NOMO-1 treated with DMSO at 0.1 percent for 48 hours (cell line): Measurements from ENCODE around the gene TXNDC11.

Source experiments
- DNase-seq: peaks from one replicate; lab custom pipeline; 2025; ENCODE audit not compliant: unreplicated experiment; lab: John Stamatoyannopoulos, UW

The TXNDC11 gene

DNA sequence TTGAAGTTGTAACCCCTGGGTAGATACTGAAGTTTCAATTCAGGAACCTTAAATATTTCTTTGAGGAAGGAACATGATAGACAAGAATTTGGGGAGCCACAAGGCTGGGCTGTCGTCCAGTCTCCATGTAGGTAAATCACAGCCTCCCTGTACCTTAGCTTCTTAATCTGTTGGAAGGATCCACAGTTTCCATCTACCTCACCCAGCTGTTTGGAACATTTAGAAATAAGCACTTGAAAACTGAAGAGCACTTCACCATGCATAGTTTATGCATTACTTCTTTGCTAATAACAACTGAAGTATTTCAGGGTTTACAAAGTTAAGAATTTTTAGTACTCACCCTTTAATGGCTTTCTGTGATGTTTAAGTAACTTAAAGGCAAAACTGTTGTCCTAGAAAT, 17.2 kb downstream of the TXNDC11 start:
- DNase-seq = no peak

DNA sequence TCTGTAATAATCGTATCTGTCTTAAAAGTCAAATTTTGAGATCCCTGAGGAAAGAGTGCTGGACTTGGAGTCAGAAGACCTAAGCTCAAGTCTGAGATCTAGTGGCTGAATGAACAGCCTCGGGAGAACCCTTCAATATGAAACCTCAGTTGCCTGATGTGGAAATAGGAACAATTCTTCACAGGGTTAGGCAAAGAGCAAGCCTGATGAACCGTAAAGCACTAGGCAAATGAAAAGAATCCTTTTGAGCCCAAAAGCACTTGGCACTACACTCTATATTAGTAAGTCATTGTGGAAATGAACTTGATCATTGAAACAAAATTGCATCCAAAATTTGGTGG, 20.2 kb downstream of the TXNDC11 start:
- DNase-seq = no peak

DNA sequence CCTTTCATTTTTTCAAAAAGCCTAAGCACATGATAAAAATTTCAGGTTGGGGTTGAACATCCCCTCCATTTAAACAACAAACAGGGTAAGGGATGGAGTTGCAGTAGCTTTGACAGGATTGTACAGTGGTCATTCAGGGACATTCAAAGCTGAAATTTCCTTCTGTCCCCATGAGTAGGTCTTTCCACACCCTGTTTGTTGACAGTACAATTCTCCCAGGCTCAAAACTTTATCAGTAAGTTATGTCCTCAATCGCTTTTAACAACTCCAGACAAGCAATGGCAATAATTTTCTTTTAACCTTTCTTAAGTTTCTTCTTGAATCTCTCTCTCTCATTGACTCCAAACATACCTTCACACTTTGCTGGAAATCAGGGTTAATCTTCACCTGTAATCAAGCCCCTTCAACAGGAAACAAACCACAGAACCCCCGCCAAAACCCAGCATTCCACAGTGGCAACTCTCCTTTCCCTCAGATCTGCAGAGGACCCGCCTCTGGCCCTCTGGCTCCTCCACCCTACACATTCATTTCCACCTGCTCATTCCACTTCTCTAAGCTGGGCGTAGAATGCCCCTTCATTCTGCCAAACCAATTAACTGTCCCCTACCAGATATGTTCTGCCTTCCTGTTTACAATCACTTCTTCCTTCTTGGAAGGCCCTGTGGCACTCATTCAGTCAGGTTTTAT, 20.7 kb downstream of the TXNDC11 start:
- DNase-seq = no peak

DNA sequence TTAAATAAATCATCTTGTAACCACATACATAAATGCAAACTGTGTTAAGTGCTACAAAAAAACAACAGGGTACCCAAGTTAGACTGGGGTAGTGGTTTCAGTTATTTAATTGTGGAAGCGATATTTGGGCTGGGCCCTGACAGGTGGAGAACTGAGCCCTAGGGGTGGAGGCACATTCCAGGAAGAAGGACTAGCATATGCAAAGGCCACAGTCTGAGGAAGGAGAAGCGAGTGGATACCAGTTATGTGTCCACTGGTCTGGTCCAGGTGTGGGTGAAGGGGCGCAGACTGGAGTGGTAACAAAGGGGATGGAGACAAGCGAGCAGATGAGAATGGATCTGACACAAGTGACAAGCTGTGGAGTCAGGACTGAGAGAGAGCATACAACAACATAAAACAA, 22.9 kb downstream of the TXNDC11 start:
- no peak for DNase-seq

DNA sequence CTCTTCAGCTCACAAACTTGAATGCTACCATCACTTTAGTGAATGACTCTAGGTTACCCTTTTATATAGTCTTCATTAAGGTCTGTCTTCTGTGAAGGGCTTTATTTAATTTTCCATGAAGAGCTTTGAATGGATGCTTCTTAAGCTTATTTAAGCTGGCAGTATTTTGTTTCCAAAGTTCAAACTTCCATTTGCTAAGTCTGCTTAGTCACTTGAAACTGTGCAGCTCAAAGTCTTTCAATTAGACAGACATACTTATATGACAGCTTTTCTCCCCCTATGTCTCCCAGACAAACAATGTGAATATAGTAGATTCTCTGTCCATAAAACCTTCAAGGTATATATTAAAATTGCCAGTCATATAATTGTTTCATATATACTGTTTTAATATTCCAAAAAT, 23.5 kb downstream of the TXNDC11 start:
- DNase-seq = no peak

DNA sequence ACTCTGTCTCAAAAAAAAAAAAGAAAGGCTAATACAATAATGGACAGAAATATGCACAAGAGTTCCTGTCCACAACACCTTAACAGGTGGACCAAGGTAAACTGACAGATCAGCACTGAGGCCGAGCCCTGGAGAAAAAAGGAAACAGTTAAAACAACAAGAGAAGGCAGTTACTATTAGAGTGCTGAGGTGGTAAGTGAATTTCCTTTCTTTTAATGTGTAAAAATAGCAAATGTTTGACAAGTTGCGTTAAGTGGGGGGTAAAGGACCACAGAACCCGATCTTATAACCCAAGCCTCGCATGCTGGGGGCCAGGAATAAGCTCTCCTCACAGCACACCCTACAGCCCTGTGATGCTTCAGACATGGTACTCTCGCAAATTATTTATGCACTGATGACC, 24.8 kb downstream of the TXNDC11 start:
- no peak for DNase-seq

DNA sequence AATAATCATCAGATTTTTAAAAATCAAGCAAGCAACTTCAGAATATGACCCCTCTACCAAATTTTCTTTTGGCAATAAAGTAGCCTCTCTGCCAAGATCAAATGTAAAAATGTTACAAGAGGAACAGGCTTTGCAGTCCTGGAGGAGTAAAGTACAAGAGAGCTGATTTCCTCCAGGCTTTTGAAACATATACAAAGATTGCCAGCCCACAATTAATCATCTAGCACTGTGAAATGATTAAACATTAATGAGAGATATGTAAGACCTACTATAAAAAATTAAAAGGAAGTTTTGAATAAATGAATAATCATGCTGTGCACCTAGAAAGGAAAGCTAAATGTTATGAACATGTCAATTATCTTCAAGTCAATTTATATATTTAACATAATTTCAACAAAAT, 26.3 kb downstream of the TXNDC11 start:
- DNase-seq = no peak

DNA sequence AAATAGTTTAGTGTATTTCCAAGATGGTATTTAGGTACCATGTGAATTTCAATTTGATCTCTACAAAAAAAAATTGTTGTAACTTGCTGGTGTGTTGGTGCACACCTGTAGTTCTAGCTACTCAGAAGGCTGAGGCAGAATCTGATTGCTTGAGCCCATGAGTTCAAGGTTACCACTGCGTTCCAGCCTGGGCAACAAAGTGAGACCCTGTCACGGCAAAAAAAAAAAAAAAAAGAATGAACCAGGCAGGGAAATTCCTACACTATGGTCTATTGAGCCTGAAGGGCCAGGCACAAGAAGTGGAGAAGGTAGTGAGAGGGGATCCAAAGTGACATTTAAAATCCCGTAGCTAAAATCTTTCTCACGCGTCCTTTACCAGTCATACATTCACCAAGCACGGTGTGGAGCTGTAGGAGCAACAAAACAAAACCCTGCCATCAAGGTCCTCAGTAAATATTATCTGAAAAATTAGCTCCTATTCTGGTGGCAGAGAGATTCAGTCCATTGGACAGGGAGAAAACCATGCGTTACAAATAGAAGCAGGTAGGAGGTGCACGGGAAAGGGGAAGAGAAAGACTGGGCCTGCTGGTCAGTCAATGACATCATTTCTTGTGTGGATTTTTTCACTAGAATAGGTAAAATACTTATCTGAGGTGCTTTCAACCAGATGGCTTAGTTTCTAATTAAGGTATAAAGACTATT, 27.3 kb downstream of the TXNDC11 start:
- no peak for DNase-seq

DNA sequence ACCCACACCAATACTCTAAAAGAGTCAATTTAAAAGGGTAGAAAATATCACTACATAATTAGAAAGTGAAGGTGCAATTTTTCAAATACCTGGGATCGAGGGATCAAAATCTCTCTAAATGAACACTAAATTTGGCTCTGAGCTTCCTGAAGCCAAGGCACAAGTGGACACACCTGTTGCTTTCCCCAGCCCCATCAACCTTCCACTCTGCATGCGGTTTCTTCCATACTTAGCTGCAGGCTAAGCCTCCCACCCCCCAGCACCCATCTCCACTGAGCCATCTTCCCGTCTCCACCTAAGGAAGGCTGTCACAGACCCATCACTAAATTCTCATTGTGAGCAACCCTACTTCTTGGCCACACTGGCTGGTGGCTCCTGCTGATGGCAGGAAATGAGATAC, 30.5 kb downstream of the TXNDC11 start:
- DNase-seq = no peak

DNA sequence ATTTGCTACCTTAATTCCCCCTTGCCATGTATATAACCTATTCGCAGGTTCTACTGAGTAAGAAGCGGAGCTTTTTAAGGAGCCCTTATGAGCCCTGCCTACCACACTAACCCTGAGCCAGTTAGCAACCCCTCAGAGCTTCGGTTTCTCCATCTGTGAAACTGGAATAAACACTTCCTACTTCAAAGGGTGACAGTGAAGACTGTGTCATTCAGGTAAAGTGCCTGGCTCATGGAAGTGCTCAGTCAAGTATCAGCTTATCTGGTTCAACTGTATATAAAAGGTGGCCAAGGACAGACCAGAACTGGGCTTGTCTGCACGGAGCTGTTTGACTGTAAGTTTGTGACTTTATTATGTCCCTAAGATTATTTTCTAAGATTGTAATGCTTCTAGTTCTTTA, 31.0 kb downstream of the TXNDC11 start:
- DNase-seq = no peak

DNA sequence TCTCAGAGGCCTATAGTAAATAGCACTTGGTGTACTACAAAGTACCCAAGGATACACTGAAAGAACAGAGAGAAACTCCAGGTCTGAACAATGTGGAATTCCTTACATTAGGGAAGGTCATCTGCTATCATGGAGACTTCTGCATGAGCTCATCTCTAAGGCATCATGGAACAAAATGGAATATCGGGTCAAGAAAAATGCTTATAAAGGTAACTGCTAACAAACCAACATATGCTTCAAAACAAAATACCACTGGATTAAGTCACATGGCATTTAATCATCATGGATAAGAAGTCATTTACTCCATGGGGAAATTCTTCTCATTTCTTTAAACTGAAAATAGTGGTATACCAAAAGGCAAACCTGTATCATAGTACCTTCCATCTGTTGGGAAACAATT, 34.2 kb downstream of the TXNDC11 start:
- no peak for DNase-seq

DNA sequence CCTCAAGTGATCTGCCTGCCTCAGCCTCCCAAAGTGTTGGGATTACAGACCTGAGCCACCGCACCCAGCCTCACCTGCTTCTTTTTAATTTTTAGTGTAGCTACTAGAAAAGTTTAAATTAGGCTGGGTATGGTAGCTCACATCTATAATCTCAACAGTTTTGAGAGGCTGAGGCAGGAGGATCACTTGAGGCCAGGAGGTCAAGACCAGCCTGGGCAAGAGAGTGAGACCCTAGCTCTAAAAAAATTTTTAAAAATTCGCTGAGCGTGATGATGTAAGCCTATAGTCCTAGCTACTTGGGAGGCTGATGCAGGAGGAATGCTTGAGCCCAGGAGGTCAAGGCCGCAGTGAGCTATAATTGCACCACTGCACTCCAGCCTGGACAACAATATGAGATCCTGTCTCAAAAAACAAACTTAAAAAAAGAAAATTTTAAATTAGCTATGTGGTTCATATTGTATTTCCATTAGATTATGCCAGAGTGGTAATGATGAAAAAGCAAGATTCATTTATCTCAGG, 34.9 kb downstream of the TXNDC11 start:
- DNase-seq = no peak

DNA sequence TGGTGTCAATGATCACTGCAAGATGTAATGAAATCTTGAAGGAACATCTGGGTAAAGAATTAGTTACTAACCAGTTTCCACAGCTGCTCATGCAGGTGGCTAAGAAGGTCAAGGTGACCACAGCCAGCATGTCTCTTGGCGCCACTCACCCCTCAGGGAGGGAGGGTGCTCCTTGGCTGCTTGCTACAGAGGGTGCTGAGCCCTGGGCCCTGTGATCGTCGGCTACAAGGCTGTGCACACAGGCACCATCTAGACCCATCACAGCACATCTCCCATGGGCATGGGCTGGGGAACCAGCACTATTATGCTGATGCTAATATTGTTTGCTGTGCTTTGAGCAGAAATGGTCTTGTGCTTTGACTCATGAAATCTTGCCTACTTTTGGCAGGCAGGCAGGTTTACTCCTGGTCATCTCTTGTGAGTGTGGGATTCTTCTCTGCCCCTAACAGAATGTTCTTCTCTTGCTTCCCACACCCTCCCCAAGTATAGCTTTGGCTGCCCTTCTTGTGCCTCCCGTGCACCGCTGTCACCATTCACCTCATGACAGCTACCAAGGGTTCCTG, 36.4 kb downstream of the TXNDC11 start:
- no peak for DNase-seq

DNA sequence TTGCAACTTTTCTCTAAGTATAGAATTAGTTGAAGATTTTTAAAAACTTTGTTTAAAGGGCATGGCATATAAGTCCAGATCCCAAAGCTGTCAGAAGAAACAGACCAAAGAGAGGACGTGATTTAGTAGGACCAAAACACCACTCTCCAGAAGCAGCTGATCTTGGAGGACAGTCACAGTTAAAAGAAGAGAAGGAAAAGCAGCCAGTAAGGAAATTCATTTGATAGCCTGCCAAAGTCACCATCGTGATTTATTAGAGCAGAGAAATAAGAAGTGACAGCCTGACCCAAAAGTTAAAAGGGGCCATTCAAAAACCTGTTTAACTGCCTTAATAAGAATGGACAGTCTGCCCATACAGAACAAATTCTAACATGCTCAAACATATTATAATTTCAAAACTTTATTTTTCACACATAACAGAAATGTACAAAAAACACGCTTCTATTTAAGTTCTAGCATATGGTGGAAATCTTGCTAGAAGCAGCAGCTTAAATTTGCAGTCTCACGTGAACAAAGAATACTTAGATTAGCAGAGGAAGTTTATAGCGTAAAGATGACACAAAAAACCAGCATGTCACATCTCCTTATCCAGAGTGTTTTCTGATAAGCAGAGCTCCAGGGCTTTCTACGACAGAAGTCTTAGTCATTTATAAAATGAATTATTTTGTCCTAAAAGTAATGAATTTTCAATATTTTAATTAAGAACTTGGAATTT, 37.2 kb downstream of the TXNDC11 start:
- DNase-seq = no peak

DNA sequence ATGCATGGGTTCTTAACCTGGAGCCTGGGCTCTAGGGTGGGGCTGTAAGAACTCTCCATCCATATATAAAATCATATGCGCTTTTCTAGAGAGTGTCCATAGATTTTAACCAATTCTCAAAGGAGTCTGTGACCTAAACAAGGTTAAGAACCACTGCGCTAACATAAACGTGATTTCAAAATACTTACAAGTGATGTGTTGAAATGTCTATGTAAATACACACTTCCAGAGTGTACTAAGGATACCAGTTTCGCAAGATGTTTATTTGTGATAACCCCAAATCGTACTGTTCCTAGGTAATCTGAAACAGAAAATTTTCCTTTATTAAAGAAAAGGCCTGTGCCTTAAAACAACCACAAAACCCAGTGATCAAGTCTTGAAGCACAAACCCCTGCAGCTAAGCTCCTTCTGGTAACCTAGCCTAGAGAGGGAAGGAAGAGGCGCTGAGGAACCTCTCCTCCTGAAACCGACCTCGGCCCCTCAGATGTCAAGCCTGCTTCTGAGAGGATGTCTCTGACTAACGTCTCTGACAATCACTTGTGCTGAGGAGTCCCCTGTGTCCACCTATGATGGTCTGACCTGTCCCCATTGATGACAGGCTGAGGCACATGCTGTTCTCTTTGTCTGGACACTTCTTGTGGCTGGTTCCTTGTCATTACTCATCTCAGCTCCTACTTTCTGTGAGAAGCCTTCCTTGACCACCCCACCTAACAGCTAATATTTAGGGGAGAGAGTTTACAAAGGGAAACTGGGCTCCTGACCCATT, 42.2 kb downstream of the TXNDC11 start:
- DNase-seq = peak; percentile 75

DNA sequence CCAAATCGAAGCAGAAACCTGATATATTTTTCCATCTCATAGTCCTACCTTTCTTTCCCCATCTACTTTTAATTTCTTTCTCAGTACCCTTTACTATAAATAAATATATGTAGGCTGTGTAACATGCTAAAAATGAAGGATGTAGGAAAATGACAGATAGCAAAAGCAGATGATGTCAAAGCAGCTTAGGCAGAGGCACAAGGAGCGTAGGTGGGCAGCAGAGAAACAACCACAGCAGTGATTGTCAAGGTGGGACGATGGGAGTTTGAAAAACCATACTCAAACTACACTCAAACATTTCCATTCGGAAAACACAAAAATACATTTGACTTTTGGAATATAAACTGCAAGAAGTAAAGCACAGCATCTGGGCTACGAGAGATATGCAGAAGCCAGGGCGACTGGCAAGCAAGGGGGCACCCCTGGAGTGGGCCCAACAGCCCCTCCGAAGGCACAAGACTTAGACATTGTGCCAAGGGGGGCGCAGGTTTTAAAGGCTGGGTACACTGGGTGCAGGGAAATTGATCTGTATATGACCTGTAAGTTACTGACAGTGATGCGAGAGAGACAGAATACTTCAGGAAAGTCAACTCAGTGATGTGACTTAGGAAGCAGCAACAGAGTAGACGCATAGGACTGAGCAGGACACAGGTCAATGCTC, 43.3 kb downstream of the TXNDC11 start:
- DNase-seq = no peak

DNA sequence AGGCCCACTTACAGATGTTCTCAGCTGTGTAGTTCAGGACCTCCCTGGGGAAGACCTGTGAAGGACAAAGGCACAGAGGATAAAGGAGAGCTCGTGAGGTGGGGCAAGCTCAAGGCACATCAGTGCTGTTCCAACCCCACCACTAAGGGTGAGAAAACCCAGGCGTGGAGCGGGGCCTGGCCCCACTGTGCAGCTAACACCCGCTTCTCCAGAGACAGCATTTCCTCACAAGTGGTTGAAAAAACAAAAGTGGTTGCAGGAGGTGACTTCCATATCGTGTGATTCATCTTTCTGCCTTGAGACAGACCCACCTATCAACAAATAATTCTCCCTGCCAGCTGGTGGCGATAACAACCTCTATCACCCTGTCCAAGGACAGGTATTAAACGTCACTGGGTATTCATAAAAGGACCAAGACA, 44.4 kb downstream of the TXNDC11 start:
- DNase-seq = no peak

DNA sequence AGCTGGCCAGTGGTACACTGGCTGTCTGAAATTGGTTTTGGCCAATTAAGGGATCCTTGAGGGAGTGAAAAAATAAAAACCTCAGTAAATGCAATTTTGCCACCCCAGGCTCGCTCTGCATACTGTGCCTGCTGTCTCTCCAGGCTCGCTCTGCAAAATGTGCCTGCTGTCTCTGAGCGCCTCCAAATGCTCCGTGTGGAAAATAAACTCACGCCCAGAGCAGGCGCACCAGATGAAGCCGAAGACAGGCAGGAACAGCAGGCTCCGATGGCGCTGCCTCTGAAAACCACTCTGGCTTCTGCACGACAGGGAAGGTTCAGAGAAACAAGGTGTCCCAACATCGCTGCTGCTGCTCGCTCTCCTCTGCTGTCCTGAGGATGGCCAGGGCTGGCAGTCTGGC, 45.3 kb downstream of the TXNDC11 start:
- no peak for DNase-seq

DNA sequence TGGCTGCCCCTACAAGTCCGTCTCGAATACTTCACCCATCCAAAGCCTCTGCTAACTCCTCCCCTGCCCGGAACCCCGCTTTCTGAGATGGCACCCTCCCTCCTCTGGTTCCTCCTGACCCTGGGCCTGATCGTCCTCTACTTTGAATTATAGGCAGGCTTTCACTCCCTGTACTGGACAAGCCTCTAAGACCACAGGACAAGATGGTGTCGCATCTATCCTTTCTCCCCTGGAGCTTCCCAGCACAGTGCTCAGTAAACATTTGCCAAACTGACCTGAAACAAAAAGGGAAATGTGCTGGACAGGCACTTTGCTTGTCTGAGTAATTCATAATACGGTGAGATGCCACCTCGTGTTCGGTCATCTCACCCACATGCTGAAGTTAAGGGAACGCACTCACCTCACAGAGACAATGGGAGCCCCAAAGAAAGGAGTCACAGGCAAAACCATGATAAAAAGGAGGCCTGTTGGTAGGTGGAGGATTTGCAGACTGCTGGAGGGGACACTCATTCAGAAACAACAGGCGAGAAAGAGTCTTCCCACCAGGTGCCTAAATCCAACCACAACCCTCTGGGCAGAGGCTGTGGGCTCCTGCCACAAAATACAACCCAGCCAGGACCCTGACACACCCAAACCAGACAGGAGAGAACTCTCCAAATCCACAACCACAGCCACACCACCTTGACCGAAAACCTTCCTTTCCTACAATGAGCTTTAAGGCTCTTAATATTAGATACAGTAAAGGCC, 46.2 kb downstream of the TXNDC11 start:
- DNase-seq = no peak

DNA sequence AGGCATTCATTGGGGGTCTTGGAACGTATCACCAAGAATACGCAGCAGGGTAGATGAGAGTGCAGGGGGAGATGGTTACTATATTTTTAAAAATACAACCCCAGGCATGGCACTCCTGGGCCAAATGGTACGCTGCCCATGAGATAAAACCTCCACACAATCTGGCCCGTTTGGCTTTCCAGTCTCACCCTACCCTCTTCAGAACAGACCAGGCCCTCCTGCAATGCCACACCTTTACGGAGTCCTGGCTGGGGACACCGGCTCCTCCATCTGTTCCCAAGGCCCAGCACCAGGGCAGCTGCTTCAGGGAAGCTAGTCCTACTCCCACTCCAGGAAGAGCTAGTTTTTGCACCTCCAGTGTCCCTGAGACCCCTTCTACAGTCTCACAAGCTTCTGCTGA, 50.0 kb downstream of the TXNDC11 start:
- DNase-seq = no peak
